ENCODE results near the gene SLC50A1.

SLC50A1 gene

GRCh38 chr1:155170806-155171205, 35.2 kb downstream of the SLC50A1 start:
- no peak for DNase-seq (ENCODE audit: low spot score)
- no peak for TF ChIP-seq CTCF (IDR thresholded peaks at IDR 0.05; ENCODE audit: extremely low read depth, insufficient read depth, missing control alignments)
- in situ Hi-C loops (cut with MboI; ENCODE audit: low pct_unique_long_range_greater_than_20kb, low sequenced_read_pairs, unreplicated experiment), result no loop called here

DNA sequence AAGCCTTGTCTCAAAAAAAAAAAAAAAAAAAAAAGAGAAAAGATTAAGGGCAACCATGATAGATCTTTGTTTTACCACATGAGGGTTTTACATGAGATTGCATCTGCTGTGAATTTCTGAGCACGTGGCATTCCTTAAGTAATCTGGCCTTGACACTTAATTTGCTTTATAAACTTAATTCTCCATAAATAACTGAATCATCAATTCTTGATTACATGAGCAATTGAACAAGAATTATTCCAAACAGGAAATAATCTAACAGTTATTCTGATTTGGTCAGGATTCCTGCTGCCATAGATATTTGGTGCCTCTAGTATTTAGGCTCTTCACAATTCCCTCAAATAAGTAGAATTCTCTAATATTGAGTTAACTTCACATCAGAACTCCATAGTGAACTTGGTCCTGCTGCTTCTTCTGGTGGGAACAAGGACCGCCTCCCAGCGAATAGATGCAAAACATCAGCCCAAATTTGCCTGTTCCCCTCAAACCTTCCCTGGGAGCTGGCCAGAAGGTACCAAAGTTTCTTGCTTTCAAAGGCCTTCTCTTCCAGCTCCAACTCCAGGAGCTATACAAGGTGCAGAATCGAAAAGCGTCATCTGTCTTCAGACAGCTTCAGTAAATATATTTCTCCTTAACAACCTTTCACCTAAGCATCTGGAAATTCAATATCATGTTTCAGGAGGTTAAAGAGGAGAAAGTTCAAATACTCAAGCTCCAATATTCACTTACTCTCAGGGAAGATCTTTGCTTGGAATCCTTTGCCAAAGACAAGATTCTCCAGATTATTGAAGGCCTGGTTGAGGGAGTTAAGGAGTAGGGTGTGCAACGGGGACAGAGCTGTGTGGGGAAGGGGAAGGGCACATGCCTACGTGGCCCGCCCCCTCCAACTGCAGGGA, 36.4 kb downstream of the SLC50A1 start:
- in situ Hi-C loops (cut with MboI; ENCODE audit: low pct_unique_long_range_greater_than_20kb, low sequenced_read_pairs, unreplicated experiment), result no loop called here
- TF ChIP-seq CTCF (IDR thresholded peaks at IDR 0.05; ENCODE audit: extremely low read depth, insufficient read depth, missing control alignments), result no peak
- no peak for DNase-seq (ENCODE audit: low spot score)

GRCh38 chr1:155172732-155173477, 37.3 kb downstream of the SLC50A1 start, which contains the start of gene KRTCAP2:
KRTCAP2 (minus strand) TSS chr1:155173304; CDS start chr1:155173224, 80 bp downstream.
- in situ Hi-C loops (cut with MboI; ENCODE audit: low pct_unique_long_range_greater_than_20kb, low sequenced_read_pairs, unreplicated experiment), result no loop called here
- peak; percentile 98 for DNase-seq (ENCODE audit: low spot score)

DNA sequence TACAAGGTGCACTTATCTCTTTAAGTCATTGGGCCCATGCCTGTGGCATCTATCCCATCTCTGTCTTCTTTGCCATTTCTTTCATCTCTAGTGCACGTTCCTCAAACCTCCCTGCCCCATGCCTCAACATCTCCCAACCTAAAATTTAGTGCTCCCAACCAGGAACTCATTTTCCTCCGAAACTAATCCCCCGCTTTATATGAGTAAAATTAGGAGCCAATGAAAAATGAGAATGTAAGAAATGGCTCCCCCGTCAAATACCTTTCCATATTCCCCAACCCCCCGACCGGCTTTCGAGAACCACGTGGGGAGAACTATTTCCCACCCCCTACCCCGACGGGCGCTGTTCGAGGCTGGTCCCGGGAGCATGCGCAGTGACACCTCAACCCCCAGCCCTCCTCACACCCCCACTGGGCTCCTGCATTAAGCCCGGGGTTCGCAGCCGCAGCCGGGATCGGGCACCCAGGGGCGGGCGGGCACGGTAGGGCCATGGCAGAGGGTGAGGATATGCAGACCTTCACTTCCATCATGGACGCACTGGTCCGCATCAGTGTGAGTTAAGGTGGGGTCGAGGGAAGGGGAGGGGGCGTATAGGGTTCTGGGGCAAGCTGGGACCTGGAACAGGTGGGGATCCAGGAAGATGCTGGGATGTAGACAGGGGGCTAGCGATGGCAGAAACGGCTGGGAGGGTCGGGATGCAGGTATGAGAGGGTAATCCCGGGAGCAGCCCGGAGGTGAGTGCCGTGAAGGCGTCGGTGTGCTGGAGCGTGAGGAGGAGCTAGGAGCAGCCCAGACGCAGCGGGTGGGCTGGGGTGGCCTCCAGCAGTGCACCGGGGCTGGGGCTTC, 38.0 kb downstream of the SLC50A1 start, which contains the start of gene TRIM46:
TRIM46 (plus strand) TSS at position 372 of the 846 bp plus-strand sequence; CDS start at position 490, 118 bp downstream.
- in situ Hi-C loops (cut with MboI; ENCODE audit: low pct_unique_long_range_greater_than_20kb, low sequenced_read_pairs, unreplicated experiment), result no loop called here
- no peak for TF ChIP-seq CTCF (IDR thresholded peaks at IDR 0.05; ENCODE audit: extremely low read depth, insufficient read depth, missing control alignments)
- DNase-seq (ENCODE audit: low spot score), result peak; percentile 83

More at GRCh38 chr1:155172732-155173477, 37.3 kb downstream of the SLC50A1 start, which contains the start of gene KRTCAP2:
- peak; percentile 95 for TF ChIP-seq CTCF (IDR thresholded peaks at IDR 0.05; ENCODE audit: extremely low read depth, insufficient read depth, missing control alignments)

DNA sequence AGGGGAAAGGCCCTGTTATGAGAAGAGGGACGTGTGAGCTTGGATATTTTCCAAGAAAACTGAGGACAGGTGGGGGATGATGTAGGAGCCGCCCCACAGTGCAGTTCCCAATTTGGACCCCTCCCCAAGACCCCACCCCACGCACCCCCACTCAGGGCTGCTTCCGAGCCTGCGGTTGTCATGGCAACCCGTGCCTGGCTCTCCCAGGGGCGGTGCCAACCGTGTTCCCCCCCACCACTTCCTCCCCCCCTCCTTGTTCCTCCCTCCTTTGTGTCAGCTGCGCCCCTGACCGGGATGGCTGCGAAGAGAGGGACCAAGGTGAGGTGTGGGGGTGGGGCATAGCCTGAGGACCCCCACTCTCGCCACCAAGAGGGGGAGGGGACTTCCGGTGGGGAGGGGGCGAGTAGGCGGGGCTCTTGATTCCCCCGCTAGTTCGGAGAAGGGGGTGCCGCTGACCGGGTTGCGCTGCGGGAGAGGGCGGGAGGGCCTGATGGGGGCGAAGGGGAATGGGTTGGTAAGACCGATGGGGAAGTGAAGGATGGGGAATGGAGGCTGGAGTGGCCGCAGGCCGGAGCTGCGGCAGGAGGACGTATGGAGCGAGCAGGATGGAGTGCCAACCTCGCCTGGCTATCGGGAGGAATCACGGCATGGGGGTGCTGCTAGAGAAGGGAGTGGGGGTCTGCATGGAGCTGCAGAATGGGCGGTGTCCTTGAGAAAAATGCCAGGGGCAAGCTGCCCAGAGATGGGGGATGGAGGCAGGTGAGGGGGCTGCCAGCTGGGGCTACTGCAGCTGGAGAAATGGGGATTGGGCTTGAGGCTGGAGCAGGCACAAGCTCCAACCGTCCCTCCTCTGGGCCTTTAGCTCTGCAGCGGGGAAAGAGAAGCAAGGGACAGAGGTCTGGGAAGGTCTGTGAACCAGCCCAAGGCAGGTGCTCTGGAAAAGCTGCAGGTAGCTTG, 39.0 kb downstream of the SLC50A1 start:
- in situ Hi-C loops (cut with MboI; ENCODE audit: low pct_unique_long_range_greater_than_20kb, low sequenced_read_pairs, unreplicated experiment), result no loop called here
- DNase-seq (ENCODE audit: low spot score), result peak; percentile 53
- TF ChIP-seq CTCF (IDR thresholded peaks at IDR 0.05; ENCODE audit: extremely low read depth, insufficient read depth, missing control alignments), result no peak
